Activated CD4-positive, CD25-positive, alpha-beta regulatory T cell treated with anti-CD3 and anti-CD28 coated beads, Interleukin-2, amount 50 U/mL, for 24 hours (primary cell): ENCODE measurements around the gene TMIE.
A peak's percentile ranks its signal among the peaks of the same experiment; 100 is the strongest.
"Not testable (repeated sequence)": the region's sequence is repeated elsewhere in the genome, so short reads cannot be mapped to it uniquely, and the experiment has no call there.

ENCODE experiments used
- ATAC-seq, 2 donors: fragments of 150-1000 bp; cut with Tn5 transposase; one replicate each; pipeline ENCODE4 v1.10.0; 2021; ENCODE audit warnings: mild to moderate bottlenecking in 1 of 2, moderate library complexity in 1 of 2

The TMIE gene

DNA sequence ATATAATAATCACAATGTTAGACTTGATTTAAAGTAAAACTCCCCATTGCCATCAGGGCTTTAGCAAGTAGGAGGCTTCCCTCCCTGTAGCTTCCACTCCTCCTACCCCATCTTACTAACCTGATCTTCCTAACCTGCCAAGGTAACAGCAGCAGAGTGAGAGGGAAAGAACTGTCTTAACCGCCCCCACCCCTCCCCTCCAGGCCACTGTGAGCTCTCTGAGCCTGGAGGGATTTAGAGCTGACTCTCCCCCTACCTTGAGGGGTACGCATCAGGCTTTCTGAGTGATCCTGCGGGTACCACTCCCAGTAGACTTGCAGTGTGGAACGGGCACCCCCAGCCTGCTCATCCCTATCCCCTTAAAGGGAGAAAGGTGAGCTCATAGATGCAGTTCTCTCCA, 27.8 kb downstream of the TMIE start:
- no peak for ATAC-seq

DNA sequence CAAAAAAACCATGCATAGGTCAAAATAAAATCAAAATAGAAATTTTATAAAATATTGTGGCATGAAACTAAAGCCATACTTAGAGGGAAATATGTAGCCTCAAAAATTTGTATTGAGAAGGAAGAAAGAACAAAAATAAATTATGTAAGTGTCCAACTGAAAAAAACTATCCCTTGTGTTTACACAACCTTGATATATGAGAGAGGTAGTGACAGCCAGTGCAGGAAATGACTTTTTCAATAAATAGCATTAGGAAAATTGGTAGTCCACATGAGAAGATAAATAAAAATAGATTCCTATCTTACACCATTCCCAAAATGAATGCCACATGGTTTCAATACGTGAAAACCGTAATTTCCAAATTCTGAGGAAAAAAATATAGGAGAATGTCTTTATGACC, 29.6 kb downstream of the TMIE start:
- no peak for ATAC-seq

DNA sequence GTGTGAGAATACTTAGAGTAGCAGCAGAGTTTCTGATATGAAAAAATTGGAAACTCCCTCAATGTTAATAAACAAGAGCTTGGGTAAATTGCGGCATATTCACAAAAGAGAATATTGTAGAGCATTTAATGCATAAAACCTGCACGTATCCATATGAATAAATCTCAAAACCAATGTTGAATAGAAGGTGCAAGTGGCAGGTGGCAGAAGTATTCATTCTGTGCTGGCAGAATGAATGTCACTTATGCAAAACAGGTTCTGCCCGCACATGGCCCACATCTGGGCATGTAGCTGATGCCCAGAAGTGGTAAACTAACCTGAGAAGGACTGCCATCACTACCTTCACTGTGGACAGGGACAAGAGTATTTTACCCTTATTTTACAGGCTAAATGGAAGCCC, 30.6 kb downstream of the TMIE start:
- ATAC-seq = no peak

DNA sequence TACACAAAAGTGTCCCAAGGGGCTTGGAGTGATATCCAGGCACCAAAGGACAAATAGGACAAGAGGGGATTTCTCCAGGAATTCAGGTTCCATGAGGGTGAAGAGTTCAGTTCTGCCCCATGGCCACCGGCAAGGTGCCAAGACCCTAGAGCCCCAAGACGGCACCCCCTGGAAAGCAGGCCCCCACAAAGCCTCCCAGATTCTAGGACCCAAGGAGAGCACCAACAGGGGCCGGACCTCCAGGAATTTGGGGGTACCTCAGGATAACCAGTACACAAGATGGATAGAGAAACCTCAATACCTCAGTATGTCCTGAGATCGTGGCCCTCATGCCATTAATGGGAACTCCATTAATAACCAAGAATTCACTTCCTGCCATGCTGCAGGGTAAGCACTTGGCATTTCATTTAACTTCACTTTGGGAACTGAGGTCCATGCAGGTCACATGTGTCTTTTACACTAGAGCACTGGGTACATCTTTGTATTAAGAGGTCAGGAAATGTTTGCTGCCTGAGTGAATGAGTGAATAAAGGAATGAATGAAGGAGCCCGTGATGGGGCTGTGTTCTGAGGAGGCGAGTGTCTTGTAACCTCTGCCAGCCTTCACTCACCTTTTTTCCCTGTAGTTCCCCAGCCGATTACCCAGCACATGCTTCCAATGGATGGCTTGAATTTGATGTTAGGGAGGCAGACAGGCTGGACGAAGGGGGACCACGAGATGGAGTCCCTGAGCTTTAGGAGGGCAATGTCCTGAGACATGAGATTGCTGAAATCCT, 32.0 kb downstream of the TMIE start:
- no peak for ATAC-seq

DNA sequence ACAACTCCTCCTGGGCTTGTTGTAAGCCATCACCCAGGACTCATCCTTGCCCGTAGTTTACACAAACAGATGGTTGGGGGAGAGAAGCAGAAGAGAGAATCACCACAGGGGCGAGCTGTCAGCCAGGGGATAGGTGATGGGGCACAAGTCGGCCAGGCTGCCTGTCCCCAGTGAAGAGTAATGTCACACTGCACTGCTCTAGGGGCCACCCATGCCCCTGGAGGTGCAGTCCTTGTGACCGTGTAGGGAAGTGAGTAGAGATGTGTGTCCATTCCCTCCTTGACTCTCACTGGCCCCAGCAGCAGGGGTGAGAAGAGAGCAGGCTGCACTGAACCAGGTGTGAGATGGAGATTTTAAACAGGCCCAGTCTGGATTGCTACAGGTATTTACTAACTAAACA, 33.6 kb downstream of the TMIE start:
- no peak for ATAC-seq

DNA sequence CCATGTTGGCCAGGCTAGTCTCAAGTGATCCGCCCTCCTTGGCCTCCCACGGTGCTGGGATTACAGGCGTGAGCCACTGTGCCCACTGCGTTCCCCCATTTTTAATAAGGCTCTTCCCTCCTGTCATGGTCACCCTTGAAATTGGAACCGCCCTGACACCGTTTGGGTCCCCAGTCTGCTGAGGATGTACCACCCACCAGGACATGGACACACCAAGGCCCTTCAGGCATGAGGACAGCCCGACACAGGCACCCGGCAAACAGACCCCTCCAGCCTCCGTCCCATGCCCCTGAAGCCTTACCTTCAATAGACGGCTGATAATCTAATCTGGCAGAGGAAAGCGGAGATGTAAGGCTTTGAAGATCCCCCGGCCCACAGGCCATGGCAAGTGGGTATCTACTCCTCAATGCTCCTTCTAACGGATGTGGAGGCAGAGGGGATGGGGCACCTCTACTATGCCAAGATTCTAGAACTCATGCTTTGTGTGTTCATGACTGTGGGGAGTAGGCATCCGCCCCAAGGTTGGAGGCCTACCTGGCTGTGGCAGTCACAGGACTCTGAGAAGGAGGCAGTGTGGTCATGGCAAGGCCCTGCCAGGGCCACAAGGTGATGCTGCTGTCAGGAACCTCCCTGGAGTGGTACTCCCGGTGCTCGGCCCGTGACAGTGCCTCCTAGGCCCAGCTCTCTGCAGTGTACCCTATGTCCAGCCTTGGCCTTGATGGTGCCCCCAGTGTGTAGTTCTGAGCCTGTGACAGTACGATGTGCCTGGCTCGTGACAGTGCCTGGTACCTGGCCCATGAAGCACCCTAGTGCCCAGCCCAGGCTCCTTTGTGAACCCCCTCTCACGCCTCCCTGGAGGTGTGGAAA, 35.0 kb downstream of the TMIE start:
- no peak for ATAC-seq

DNA sequence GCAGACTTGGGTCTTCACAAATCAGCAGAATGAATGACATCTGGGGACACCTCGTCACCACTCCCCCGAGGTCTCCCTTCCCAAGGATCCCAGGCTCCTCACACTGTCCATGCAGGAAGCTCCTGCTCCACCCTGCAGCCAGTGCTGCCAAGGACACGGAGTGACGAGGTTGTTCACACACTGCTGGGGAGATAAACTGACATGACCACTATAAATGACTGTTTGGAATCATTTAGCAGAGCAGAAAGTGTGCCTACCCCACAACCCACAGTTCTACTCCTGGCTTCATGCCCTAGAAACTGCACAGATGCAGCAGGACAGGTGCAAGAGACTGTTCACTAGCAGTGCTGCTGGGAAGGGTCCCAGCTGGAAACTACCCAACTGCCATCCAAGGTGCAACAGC, 36.1 kb downstream of the TMIE start:
- ATAC-seq = no peak

DNA sequence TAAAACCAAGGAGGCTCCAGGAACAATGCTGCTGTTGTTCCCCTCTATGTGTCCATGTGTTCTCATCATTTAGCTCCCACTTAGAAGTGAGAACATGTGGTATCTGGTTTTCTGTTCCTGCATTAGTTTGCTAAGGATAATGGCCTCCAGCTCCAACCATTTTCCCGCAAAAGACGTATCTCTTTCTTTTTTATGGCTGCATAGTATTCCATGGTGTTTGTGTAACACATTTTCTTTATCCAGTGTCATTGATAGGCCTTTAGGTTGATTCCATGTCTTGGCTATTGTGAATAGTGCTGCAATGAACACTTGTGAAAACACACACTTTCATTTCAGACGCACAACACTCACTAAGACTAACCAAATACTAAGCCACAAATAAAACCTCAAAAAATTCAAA, 38.4 kb downstream of the TMIE start:
- not testable (repeated sequence) for ATAC-seq

DNA sequence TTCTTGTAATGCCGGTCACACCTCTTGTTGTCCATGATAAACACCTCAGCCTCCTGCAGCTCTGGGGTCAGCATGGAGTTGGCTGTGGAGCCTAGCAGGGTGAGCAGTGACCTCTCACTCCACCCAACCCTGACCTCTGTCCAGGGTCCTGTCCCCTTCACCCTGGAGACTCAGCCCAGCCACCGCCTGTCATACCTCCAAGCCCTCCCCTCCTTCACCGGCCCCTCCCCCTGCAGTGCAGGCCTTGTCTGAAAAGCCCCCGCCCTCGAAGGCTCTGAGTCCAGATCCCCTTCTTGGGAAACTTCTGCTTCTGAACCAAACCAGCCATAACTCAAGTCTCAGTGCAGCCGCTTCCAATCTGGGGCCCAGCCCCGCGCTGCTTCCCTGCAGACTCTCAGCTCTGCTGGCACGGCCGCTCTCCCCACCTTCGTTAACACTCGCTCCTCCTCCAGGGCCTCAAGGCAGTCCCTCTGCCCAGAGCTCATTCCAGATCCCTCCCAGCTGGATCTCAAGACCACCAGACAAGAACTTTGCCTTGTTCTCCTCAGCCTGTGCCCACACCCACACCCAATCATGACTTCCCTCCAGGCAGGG, 41.9 kb downstream of the TMIE start:
- ATAC-seq = no peak

DNA sequence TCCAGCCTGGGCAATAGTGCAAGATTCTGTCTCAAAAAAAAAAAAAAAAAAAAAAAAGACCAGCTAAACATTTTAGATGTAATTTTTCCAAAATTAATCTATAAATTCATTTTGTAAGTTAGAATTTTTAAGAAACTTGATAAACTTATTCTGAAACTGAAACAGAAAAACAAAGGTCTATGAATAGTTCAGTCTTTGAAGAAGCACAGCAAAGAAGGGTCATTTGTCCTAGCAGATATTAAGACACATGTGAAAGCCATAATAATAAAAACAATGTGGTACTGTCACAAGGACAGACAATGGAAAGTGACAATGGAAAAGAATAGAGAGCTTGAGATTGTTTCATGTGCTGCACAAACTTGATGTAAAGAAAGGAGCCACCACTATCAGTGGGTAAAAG, 45.5 kb downstream of the TMIE start:
- ATAC-seq = no peak

DNA sequence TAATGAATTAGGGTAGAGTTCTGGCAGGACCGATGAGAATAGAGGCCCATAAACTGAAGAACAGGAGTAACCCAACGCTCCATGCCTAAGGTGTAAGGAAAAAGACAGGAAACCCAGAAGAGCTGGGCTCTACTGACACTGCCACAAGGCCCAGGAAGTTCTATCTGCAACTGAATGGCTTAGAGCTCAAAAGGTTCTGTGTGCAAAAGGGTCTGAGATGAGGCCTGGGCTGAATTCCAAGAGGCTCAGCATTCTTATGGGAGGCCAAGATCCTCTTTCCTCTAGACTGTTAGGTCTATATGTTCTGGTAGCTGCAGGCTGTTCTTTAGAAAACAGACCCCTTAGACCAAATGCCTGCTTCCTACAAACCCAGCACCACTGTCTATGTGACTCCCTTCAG, 47.0 kb downstream of the TMIE start:
- no peak for ATAC-seq

DNA sequence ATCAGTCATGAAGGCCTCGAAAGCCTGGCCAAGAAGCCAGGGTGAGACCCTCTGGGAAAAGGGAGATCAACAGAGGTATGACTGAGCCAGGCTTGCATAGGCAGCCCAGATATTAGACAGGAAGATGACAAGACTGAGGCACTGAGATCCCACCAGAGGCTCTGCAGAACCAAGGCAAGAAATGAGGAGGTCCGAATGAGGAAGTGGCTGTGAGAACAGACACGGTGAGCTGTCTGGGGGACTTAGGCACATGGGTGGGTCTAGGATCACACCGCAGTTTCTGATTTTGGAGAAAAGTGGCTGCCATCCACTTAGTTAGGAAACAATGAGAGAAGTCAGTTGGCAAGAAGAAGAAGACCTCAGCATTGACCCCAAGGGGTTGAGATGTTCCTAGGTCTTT, 47.9 kb downstream of the TMIE start:
- no peak for ATAC-seq

DNA sequence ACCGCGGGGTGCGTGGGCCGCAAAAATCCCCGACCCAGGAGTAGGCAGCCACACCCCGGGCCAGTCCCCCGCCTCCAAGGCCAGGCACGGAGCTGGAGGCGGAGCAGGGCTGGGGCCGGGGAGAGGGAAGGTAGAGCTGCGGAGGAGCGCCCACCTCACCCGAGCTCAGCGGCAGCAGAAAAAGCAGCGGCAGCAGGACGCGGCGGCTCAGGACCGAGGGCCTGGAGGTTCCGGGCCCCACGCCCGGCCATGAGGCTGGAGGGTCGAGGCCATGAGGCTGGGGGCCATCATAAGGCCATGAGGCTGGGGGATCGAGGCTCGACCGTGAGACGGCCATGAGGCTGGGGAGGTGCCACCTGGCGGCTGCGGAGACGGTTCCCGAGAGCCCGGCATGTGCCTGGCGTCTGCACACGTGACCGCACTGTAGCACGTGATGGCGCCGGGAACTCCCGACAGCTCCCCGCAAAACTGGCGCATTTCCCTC, 49.4 kb downstream of the TMIE start:
- ATAC-seq = no peak

DNA sequence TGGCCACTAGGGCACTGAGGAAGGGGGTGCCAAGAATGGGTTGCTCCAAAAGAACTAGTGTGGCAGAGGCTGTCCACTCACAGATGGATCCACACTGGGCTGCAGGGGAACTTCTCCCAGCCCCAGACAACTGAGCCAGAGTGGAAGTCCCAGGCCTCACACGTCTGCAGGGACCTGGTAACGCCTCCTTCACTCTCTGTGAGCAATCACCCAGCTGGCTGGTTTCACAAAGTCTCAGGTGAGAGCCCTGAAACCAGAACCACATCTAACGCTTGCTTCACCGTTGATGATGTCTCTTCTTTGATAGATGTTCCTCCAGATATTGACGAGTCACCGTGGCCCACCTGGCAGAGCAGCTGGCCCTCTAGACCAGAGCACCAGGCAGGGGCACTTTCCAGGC, 51.9 kb downstream of the TMIE start:
- peak; percentile 80 to 86 for ATAC-seq

DNA sequence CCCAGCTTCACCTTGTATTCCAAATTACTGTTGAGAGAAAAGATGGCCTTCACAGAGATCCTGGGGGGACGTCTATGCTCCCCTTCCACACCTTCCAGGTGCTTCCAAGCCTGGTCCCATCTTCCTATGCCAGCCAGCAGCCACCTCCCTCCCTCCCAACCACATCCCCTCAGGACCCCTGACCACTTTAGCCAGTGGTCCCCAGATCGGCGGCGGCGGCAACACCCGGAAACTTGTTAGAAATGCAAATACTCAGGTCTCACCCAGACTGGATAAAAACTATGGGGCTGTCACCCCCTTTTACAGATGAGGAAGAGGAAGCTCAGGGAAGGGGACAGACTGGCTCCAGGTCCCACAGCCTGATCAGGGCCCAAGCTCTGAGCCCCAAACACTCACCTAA, 54.5 kb downstream of the TMIE start:
- no peak for ATAC-seq

DNA sequence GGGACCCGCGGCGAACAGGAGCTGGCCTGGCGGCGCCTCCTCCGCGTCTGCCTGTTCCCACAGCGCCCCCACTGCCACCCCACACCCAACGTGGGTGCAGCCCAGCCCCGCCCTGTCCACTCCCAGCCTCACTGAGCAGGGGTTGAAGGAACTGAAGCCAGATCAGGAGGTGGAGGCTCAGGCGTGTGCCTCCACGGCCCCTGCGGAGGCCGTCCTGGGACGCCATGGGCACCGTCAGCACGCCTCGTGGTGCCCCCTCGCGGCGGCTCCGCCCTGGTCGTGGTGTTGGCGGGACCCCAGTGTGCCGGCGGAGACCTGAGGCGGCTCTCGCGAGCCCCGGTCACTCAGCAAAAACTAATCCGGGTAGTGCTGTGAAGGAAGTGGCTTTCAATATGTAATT, 55.5 kb downstream of the TMIE start:
- no peak for ATAC-seq

DNA sequence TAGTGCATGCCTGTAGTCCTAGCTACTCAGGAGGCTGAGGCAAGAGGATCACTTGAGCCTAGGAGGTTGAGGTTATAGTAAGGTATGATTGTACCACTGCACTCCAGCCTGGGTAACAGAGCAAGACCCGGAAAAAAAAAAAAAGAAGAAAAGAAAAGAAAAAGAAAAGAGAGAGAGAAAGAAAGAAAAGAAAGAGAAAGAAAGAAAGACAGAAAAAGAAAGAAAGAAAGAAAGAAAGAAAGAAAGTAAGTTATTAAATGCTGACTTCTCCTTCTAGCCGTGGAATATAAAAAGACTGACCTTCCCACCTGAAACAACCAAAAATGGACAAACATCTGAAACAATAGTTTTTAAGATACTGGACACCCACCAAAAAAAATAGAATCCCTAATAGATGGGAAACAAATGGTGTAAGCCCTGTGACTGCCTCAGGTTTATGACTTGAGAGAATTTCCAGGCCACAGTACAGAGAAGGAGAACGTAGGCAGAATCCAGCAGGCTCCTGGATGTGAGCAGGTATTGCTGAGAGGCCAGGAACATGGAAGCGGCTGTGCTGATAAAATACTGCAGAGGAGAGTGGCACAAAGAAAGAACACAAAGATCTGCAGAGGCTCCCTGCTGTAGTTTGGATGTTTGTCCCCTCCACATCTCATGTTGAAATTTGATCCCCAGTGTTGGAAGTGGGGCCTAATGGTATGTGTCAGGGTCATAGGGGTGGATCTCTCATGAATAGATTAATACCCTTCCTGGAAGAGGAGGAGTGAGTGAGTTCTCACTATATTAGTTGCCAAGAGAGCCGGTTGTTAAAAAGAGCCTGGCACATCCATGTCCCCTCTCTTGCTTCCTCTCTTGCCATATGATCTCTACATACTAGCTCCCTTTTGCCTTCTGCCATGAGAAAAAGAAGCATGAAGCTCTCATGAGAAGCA, 58.3 kb downstream of the TMIE start:
- ATAC-seq = no peak
